Fibroblast of peridontal ligament (primary cell): ENCODE data around the gene SORL1.

Source experiments
- DNase-seq: peaks from one replicate; pipeline ENCODE4 v3.0.0-alpha.2; 2010; ENCODE audit errors: extremely low read depth

SORL1 gene

GRCh38 chr11:121508449-121508848 lies 56.3 kb downstream of the SORL1 start:
- no peak for DNase-seq

- DNase-seq: no peak
Measured at GRCh38 chr11:121510438-121510837, 58.3 kb downstream of the SORL1 start.

GRCh38 chr11:121512468-121513465 lies 60.7 kb downstream of the SORL1 start:
- no peak for DNase-seq

- no peak for DNase-seq
Measured at GRCh38 chr11:121513807-121514206, 61.7 kb downstream of the SORL1 start.

GRCh38 chr11:121514432-121515334 lies 62.6 kb downstream of the SORL1 start:
- DNase-seq: no peak

- no peak for DNase-seq
Measured at GRCh38 chr11:121515335-121515671, 63.2 kb downstream of the SORL1 start.

GRCh38 chr11:121517996-121518395 lies 65.9 kb downstream of the SORL1 start:
- DNase-seq: no peak

GRCh38 chr11:121520243-121521144 lies 68.4 kb downstream of the SORL1 start:
- peak; percentile 69 for DNase-seq

- no peak for DNase-seq
Measured at GRCh38 chr11:121521145-121522042, 69.3 kb downstream of the SORL1 start.

GRCh38 chr11:121522043-121522941 lies 70.2 kb downstream of the SORL1 start:
- DNase-seq: no peak

GRCh38 chr11:121523581-121524232 lies 71.6 kb downstream of the SORL1 start:
- no peak for DNase-seq

- DNase-seq: peak; percentile 15
Measured at GRCh38 chr11:121524233-121524631, 72.1 kb downstream of the SORL1 start.

GRCh38 chr11:121525376-121525775 lies 73.3 kb downstream of the SORL1 start:
- DNase-seq: no peak

GRCh38 chr11:121530257-121530656 lies 78.1 kb downstream of the SORL1 start:
- no peak for DNase-seq

GRCh38 chr11:121533601-121534000 lies 81.5 kb downstream of the SORL1 start:
- no peak for DNase-seq

GRCh38 chr11:121534131-121535093 lies 82.3 kb downstream of the SORL1 start:
- peak; percentile 71 for DNase-seq

GRCh38 chr11:121535129-121535796 lies 83.1 kb downstream of the SORL1 start:
- no peak for DNase-seq
